ENCODE measurements around the gene CCDC167.

- TF ChIP-seq, protein P1, sequence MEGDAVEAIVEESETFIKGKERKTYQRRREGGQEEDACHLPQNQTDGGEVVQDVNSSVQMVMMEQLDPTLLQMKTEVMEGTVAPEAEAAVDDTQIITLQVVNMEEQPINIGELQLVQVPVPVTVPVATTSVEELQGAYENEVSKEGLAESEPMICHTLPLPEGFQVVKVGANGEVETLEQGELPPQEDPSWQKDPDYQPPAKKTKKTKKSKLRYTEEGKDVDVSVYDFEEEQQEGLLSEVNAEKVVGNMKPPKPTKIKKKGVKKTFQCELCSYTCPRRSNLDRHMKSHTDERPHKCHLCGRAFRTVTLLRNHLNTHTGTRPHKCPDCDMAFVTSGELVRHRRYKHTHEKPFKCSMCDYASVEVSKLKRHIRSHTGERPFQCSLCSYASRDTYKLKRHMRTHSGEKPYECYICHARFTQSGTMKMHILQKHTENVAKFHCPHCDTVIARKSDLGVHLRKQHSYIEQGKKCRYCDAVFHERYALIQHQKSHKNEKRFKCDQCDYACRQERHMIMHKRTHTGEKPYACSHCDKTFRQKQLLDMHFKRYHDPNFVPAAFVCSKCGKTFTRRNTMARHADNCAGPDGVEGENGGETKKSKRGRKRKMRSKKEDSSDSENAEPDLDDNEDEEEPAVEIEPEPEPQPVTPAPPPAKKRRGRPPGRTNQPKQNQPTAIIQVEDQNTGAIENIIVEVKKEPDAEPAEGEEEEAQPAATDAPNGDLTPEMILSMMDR (conservative IDR thresholded peaks at IDR 0.05 in 1 of 2, IDR thresholded peaks at IDR 0.05 in 1 of 2; ENCODE audit: low read depth in 1 of 2, low read length in 2 of 2) = no peak
- TF ChIP-seq EZH2 (IDR thresholded peaks at IDR 0.05; ENCODE audit: low read length, missing control alignments) = no peak
Observed at GRCh38 chr6:37507077-37507476, 7.4 kb upstream of the CCDC167 start.

All from fibroblast of lung (primary cell).